GM13976 (cell line): Measurements from ENCODE around the gene PER1.
"Not testable (repeated sequence)": the region's sequence is repeated elsewhere in the genome, so short reads cannot be mapped to it uniquely, and the experiment has no call there.

Experiments
- DNase-seq: peaks from one replicate; pipeline ENCODE4 v3.0.0; 2012; ENCODE audit warnings: low spot score
- in situ Hi-C: fragments of 300-500 bp; cut with MboI; formaldehyde crosslinking; loops from one replicate; pipeline ENCODE4 v1.12.0; 2022; ENCODE audit warnings: low sequenced_read_pairs, mixed read lengths, inconsistent platforms; ENCODE audit not compliant: unreplicated experiment
- TF ChIP-seq, protein P1 (sequence below): IDR thresholded peaks from 2 replicates; pipeline ENCODE4 v1.5.1; 2012; ENCODE audit warnings: borderline replicate concordance, mild to moderate bottlenecking; ENCODE audit not compliant: insufficient read depth; ENCODE audit errors: extremely low read depth, missing control alignments, control extremely low read depth

Gene PER1

DNA sequence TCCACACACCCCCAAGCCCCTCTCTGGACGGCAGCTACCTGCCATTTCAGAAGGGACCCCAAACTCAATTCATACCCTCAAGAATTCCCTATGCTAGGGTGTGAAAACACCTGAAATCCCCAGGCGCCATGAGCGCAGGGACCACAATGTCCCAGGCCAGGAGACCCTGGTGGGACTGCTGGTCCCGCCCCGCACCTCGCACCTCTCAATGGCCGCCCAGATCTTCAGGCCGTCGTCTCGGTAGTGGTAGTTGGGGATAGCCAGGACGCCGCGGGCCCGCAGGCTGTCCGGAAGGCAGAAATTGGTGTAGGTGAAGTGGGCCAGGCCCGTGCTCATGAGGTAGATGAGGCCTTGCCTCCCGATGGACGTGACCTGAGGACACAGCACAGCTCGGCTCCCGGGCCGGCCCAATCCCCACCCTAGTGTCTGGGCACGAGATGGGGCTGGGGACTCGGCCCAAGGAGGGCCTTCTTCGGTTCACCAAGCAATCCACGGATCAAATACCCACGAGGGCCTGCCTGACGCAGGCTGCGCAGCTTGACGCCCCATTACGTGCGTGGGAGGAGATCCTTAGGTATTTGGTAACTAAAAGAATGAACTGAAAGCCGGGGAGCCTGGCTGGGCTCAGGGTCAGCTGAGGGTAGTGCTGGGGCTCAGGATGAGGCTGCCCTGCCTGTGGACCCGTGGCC lies 43.1 kb downstream of the PER1 start:
- TF ChIP-seq, protein P1, sequence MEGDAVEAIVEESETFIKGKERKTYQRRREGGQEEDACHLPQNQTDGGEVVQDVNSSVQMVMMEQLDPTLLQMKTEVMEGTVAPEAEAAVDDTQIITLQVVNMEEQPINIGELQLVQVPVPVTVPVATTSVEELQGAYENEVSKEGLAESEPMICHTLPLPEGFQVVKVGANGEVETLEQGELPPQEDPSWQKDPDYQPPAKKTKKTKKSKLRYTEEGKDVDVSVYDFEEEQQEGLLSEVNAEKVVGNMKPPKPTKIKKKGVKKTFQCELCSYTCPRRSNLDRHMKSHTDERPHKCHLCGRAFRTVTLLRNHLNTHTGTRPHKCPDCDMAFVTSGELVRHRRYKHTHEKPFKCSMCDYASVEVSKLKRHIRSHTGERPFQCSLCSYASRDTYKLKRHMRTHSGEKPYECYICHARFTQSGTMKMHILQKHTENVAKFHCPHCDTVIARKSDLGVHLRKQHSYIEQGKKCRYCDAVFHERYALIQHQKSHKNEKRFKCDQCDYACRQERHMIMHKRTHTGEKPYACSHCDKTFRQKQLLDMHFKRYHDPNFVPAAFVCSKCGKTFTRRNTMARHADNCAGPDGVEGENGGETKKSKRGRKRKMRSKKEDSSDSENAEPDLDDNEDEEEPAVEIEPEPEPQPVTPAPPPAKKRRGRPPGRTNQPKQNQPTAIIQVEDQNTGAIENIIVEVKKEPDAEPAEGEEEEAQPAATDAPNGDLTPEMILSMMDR: no peak
- DNase-seq: no peak
- in situ Hi-C loops: no loop called here

DNA sequence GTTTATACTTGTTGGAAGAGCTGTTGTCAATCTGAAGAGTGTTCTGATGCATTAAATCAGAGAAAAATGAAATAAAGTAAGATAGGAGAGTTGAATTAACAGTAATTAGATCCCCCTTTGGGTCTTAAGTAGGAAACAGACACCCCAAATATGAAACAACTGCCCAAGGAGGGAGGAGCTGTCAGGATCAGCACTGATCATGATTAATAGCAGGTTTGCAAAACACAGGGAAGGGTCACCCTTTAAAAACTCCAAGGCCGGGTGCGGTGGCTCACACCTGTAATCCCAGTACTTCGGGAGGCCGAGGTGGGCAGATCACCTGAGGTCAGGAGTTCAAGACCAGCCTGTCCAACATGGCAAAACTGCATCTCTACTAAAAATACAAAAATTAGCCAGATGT lies 45.2 kb downstream of the PER1 start:
- in situ Hi-C loops, DNase-seq: not testable (repeated sequence)

DNA sequence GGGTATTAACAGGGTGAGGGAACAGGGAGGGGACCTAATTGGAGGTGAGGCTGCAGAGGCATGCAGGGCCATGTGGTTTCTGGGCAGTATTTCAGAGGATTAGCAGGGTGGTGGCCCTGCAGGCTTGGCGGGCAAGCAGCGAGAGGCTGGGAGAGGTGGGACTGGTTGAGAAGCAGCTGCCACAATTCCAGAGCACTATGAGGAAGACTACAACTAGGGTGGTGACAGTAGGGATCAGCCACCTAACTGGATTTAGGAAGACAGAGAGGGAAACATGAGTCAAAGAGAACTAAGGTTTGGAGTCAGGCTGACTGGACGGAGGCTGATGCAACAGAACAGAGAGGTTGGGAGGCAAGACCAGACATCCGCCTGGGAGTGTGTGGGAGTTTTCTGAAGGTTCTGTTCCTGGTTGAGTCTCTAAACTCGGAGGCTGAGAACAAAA lies 46.2 kb downstream of the PER1 start:
- in situ Hi-C loops: no loop called here
- no peak for DNase-seq
- TF ChIP-seq, protein P1: no peak

DNA sequence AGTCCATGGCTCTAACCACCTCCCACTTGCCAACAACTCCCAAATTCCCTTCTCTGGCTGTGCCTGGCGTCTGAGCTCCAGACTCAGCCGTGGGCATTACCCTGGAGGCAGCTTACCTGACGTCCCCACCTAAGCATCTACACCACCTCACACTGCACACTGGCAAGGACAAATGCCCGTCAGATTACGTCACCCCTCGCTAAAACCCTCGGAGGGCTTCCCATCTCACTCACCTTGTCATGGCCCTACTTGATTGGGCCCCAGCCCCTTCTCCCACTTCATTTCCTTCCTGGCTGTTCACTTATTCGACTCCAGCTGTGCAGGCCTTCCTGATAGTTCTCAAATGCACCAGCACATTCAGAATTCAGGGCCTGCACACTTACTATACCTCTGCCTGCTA lies 47.3 kb downstream of the PER1 start:
- TF ChIP-seq, protein P1: no peak
- in situ Hi-C loops: no loop called here
- DNase-seq: no peak

DNA sequence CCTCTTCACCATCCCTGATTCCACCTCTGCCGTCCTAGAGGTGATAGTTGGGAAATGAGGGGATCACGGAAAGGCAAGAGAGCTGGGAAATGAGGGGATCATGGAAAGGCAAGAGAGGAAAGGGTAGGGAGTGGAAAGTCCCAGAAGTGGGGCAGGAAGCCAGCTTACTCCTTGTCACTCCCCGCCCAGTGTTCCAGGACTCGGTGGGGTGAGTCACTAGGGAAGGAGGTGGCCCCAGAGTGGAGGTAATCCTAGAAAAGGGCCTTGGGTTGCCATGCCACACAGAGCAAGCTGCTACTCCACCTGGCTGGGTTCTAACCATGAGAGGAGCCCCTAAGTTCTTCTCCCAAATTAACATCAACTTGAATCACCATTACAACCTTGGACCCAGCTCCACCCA lies 48.7 kb downstream of the PER1 start:
- TF ChIP-seq, protein P1: no peak
- no peak for DNase-seq
- in situ Hi-C loops: no loop called here

DNA sequence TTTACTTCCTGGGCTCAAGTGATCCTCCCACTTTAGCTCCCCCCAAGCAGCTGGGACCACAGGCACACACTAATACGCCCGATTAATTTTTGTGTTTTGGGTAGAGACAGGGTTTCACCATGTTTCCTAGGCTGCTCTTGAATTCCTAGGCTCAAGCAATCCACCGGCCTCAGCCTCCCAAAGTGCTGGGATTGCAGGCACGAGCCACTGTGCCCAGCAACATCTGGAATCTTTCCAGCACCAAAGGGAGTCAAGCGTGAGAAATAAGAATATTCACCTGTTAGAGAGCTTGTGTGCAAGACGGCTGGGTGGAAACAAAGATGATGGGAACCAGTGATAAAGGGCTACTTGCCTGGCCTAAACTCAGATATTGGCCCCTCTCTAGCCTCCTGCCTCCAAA lies 50.5 kb downstream of the PER1 start:
- TF ChIP-seq, protein P1: no peak
- no peak for DNase-seq
- in situ Hi-C loops: no loop called here

DNA sequence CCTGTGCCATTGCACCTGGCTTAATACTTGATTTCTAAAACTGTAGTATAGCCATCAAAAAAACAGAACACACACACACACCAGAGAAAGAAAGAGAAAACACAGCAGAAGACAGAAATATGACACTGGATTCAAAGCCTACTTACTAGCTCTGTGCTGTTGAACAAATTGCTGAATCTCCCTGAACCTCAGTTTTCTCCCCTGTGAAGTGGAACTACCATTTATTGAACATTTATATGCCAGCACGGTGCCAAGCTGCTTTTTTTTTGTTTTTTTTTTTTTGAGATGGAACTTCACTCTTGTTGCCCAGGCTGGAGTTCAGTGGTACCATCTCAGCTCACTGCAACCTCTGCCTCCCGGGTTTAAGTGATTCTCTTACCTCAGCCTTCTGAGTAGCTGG lies 51.4 kb downstream of the PER1 start:
- in situ Hi-C loops: no loop called here
- TF ChIP-seq, protein P1: no peak
- DNase-seq: no peak
